Transverse colon (tissue), 4 donors: Measurements from ENCODE around the gene TNFRSF1B. TPM values are rescaled to one million over a fixed set of nuclear protein-coding genes. Genes with fewer than 3 reads are reported as not detected.

ENCODE experiments used
- DNase-seq: peaks from one replicate; pipeline ENCODE4 v3.0.0-alpha.2; 2019
- H3K27ac ChIP-seq, 4 donors: fragments of 200-600 bp; sonication (generic); 2 replicates each; pipeline ENCODE4 v1.5.1; 2016 to 2018; ENCODE audit warnings: inconsistent platforms in 4 of 4
- H3K27me3 ChIP-seq: fragments of 200-600 bp; sonication (generic); 2 replicates; pipeline ENCODE4 v1.5.1; 2017; ENCODE audit warnings: inconsistent platforms
- H3K36me3 ChIP-seq, 4 donors: fragments of 200-600 bp; sonication (generic); 2 replicates each; pipeline ENCODE4 v1.5.1; 2017 to 2019; ENCODE audit warnings: inconsistent platforms in 4 of 4
- H3K4me1 ChIP-seq, 4 donors: fragments of 200-600 bp; sonication (generic); 2 replicates each; pipeline ENCODE4 v1.5.1; 2017 to 2020; ENCODE audit warnings: inconsistent platforms in 4 of 4
- H3K4me3 ChIP-seq, 4 donors: fragments of 200-600 bp; sonication (generic); 1 replicate in 1 of 4; 2 replicates in 3 of 4; pipeline versions ENCODE4 v1.5.1 to v1.6.1; 2017 to 2019; ENCODE audit warnings: inconsistent platforms in 4 of 4
- H3K9me3 ChIP-seq, 2 donors: fragments of 200-600 bp; sonication (generic); 2 replicates each; pipeline ENCODE4 v1.5.1; 2017 to 2019; ENCODE audit warnings: inconsistent platforms in 2 of 2
- CTCF ChIP-seq, 5 experiments: fragments of 200-600 bp in 3 of 5; fragments of 450-650 bp in 2 of 5; sonication (generic) in 3 of 5; IDR thresholded peaks; 1 replicate in 2 of 5; 2 replicates in 3 of 5; pipeline ENCODE4 v1.5.1; 2016 to 2017; ENCODE audit warnings: antibody characterized with exemption in 5 of 5, inconsistent platforms in 3 of 5, mild to moderate bottlenecking in 2 of 5, moderate library complexity in 1 of 5
- EP300 ChIP-seq: sonication (generic); formaldehyde crosslinking; IDR thresholded peaks from one replicate; pipeline ENCODE4 v1.6.1; 2017; ENCODE audit warnings: antibody characterized with exemption, low read depth
- POLR2A ChIP-seq: fragments of 450-650 bp; IDR thresholded peaks from one replicate; pipeline ENCODE4 v1.6.1; 2016; ENCODE audit warnings: antibody characterized with exemption, mild to moderate bottlenecking, moderate library complexity
- POLR2AphosphoS5 ChIP-seq, 3 donors: sonication (generic); formaldehyde crosslinking; IDR thresholded peaks; one replicate each; pipeline ENCODE4 v1.6.1; 2016; ENCODE audit warnings: antibody characterized with exemption in 3 of 3
- WGBS, 2 donors: methylation state at CpG; one replicate each; pipeline ENCODE4 v1.1.5; 2018; ENCODE audit warnings: low coverage in 1 of 2; 5-methylcytosine and 5-hydroxymethylcytosine counted together
- in situ Hi-C, 4 donors: fragments of 200-750 bp; cut with MboI; loops; one replicate each; pipeline versions ENCODE4 v1.15.0 to v1.15.1; 2017; ENCODE audit warnings: low sequenced_read_pairs in 3 of 4, low pct_ligation_motif_present in 1 of 4, low pct_unique_long_range_greater_than_20kb in 1 of 4
- intact Hi-C: fragments of 100-400 bp; cut with DNase I; formaldehyde crosslinking; loops from one replicate; pipeline ENCODE4 v1.15.1; 2023; ENCODE audit warnings: low total_unique reads
- total RNA-seq, 4 donors: library from RNA; depleted of rRNA; stranded (reverse); fragments of >200 nt; gene quantifications; one replicate each; pipeline ENCODE4 v1.1.0, GENCODE V29; 2016

Gene TNFRSF1B
- total RNA-seq, 4 donors from 2014 or later = 11.1 to 17.3 (median 15.3) TPM

- Histone ChIP-seq H3K9me3 (no peaks in the 10 kb centered on the region), H3K27ac (peak overlapping the region; percentile 73 to 81 (median 76)), H3K36me3 (no peaks in the 10 kb centered on the region), H3K4me3 (no peak overlapping the region), H3K4me1 (peaks cover 25 to 55% (median 32%) of the 10 kb centered on the region in 4 donors), H3K27me3 (no peaks in the 10 kb centered on the region)
- intact Hi-C loops (no loop called here), in situ Hi-C loops (no loop called here)
- DNase-seq = peak; percentile 77
- TF ChIP-seq POLR2AphosphoS5 (IDR thresholded peaks at IDR 0.05) (peak; percentile 20 to 49 (median 27)), CTCF (IDR thresholded peaks at IDR 0.05) (peak in 1 of 5 experiments; percentile 17), POLR2A (no peak), EP300 (no peak)
- WGBS, 2 donors = 28% methylated on average over 17 of the region's 17 CpGs; no CpG with 5 or more reads in 1 of the 2 donors
Observed at GRCh38 chr1:12143631-12144155, 23.1 kb upstream of the TNFRSF1B start.

- peaks cover 29 to 60% (median 36%) of the 10 kb centered on the region in 4 donors for H3K4me1 ChIP-seq
- in situ Hi-C loops (no loop called here), intact Hi-C loops (no loop called here)
- no peak overlapping the region for H3K4me3 ChIP-seq
- WGBS, 2 donors = 50% methylated on average over 8 of the region's 8 CpGs; no CpG with 5 or more reads in 1 of the 2 donors
- H3K27me3 ChIP-seq = no peaks in the 10 kb centered on the region
- peak overlapping the region; percentile 73 to 81 (median 76) for H3K27ac ChIP-seq
- TF ChIP-seq CTCF (IDR thresholded peaks at IDR 0.05) (no peak), POLR2A (no peak), POLR2AphosphoS5 (IDR thresholded peaks at IDR 0.05) (peak in 1 of 3 donors; percentile 21), EP300 (no peak)
- no peaks in the 10 kb centered on the region for H3K9me3 ChIP-seq
- H3K36me3 ChIP-seq = no peaks in the 10 kb centered on the region
- DNase-seq = peak; percentile 76
Observed at GRCh38 chr1:12144236-12144635, 22.6 kb upstream of the TNFRSF1B start.

GRCh38 chr1:12144969-12145368 is 21.8 kb upstream of the TNFRSF1B start:
- Histone ChIP-seq H3K4me3 (no peak overlapping the region), H3K36me3 (no peaks in the 10 kb centered on the region), H3K27me3 (no peaks in the 10 kb centered on the region), H3K27ac (peak overlapping the region; percentile 73 to 81 (median 76)), H3K9me3 (no peaks in the 10 kb centered on the region), H3K4me1 (peaks cover 29 to 66% (median 37%) of the 10 kb centered on the region in 4 donors)
- intact Hi-C loops (no loop called here), in situ Hi-C loops (no loop called here)
- 85% methylated on average over 3 of the region's 4 CpGs; no CpG with 5 or more reads in 1 of the 2 donors for WGBS, 2 donors
- TF ChIP-seq POLR2A (no peak), EP300 (no peak), CTCF (IDR thresholded peaks at IDR 0.05) (no peak), POLR2AphosphoS5 (IDR thresholded peaks at IDR 0.05) (no peak)
- DNase-seq = no peak

- no peaks in the 10 kb centered on the region for H3K36me3 ChIP-seq
- H3K27ac ChIP-seq = no peak overlapping the region
- in situ Hi-C loops = no loop called here
- H3K4me1 ChIP-seq = peaks cover 29 to 70% (median 39%) of the 10 kb centered on the region in 4 donors
- WGBS, 2 donors = 78 to 97% methylated on average over 4 to 7 of the region's 12 CpGs
- H3K27me3 ChIP-seq = no peaks in the 10 kb centered on the region
- intact Hi-C loops = no loop called here
- no peaks in the 10 kb centered on the region for H3K9me3 ChIP-seq
- no peak for DNase-seq
- TF ChIP-seq EP300 (no peak), POLR2A (no peak), CTCF (IDR thresholded peaks at IDR 0.05) (no peak), POLR2AphosphoS5 (IDR thresholded peaks at IDR 0.05) (no peak)
- H3K4me3 ChIP-seq = no peak overlapping the region
Observed at GRCh38 chr1:12145616-12146342, 21.0 kb upstream of the TNFRSF1B start.
